ENCODE measurements around the gene FRRS1L.

Gene FRRS1L

DNA sequence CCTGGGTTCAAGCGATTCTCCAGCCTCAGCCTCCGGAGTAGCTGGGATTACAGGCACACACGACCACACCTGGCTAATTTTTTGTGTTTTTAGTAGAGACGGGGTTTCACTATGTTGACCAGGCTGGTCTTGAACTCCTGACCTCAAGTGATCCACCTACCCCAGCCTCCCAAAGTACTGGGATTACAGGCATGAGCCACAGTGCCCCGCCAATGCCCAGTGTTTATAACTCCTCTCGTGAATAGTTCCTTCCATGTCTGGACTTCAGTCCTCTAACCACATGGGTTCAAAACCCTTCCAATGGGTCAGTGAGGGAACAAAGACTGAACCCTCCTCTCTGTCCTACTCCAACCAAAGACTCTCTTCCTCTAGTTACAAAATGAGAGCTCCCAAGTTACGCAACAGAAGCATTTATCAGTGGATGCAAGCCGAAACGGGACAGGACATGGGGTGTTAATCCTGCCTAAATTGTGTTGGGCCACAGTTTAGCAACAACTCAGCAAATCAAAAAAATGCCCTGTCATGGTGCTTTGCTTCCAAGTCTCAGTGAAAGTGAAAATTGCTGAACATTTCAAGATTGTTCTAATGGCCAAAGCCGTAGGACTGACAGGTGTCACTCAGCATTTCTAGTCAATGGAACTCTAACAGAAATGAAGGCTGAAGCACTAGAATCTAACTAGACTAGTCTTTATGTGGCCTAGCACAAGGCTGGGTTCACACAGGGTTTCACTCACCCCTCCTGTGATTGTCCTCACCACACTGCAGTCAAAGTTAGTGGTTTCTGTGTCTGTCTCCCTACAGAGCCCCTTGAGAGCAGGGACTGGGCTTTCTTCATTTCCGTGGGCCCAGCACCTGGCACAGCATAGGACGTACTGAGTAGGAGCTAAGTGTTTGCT is 44.1 kb downstream of the FRRS1L start:
- H3K4me3 ChIP-seq = no peak overlapping the region
- no peak for DNase-seq (ENCODE audit: low spot score)
- TF ChIP-seq, protein P1, sequence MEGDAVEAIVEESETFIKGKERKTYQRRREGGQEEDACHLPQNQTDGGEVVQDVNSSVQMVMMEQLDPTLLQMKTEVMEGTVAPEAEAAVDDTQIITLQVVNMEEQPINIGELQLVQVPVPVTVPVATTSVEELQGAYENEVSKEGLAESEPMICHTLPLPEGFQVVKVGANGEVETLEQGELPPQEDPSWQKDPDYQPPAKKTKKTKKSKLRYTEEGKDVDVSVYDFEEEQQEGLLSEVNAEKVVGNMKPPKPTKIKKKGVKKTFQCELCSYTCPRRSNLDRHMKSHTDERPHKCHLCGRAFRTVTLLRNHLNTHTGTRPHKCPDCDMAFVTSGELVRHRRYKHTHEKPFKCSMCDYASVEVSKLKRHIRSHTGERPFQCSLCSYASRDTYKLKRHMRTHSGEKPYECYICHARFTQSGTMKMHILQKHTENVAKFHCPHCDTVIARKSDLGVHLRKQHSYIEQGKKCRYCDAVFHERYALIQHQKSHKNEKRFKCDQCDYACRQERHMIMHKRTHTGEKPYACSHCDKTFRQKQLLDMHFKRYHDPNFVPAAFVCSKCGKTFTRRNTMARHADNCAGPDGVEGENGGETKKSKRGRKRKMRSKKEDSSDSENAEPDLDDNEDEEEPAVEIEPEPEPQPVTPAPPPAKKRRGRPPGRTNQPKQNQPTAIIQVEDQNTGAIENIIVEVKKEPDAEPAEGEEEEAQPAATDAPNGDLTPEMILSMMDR (IDR thresholded peaks at IDR 0.05) = no peak
- no peak overlapping the region for H3K27ac ChIP-seq

DNA sequence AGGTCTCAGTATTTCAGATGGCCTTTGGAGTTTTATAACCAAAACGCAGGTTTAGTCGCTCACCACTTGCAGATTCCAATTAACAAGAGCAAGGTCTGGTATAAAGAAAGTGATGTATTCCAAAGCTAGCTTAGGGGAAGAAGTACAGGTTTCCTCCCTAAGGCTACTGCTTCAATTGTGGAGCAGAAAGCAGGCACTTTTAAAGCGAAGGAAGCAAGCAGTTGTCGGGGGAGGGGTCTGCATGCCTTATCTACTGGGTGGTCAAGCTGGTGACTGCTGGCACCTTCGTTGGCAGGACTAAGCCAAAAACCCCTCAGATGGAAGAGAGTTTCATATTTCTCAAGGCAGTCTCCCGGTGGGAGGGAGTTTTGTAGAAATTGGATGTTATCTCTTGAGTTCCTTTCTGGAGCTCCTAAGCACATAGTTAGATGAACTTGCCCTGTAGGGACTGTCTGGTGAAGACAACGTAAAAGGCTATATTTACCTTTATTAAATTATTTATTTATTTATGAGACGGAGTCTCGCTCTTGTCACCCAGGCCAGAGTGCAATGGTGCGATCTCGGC is 45.7 kb downstream of the FRRS1L start:
- Histone ChIP-seq H3K27ac (no peak overlapping the region), H3K4me3 (no peak overlapping the region)
- TF ChIP-seq, protein P1 (IDR thresholded peaks at IDR 0.05) = no peak
- DNase-seq (ENCODE audit: low spot score) = no peak

DNA sequence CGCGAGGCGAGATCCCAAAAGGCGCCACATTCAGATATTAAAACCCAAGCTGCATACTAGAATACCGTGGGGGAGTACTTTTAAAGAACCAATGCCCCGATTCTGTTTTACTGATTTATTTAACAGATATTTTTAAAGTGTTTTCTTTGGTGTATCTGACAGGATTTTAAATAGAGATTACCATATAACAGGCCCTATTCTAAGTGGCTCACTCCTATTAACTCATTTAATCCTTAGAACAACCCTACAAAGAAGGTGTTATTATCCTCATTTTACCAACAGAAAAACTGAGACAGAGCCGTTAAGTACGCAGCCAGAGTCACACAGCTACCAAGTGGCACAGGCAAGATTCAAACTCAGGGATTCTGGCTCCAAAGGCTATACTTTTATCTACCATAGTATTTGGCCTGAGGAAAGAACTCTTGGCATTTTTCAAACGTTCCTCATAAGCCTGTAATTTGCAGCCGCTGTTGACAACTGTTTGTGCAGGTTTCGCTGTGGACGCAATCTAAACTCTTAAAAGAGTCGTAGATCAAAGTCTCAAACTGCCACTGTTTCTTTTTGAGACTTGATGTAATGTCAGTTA is 46.8 kb downstream of the FRRS1L start:
- Histone ChIP-seq H3K4me3 (no peak overlapping the region), H3K27ac (no peak overlapping the region)
- TF ChIP-seq, protein P1 (IDR thresholded peaks at IDR 0.05) = no peak
- no peak for DNase-seq (ENCODE audit: low spot score)

DNA sequence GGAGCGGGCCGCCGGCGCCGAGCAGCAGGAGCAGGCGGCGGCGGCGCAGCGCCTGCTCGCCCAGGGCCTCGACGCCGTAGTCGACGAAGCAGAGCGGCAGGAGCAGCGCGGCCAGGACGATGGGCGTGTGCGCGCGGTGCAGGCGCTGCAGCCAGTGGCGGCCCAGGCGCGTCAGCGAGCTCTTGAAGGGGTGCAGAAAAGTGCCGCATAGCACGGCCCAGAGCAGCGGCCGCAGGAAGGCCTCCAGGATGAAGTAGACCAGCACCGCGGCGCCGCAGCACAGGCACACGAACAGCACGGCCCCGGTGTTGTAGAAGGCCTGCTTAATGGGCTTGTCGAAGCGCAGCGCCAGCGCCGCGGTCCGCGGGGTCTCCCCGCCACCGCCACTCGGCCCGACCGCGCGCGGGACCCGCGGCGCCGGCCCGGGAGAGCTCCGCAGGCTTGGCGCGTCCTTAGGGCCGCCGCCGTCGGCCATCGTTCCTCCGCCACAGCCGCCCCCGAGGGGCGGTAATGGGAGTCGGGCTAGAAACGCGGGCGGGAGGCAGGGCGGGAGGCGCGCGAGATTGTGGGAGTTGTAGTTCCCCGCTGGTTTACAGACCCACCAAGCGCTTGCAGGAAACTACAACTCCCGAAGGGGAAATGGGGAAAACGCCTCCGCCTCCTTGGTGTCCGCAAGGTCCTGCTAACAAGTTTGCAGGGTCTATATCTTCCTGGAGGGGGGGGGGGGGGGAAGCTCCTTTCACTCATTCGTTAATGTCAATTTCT is 47.4 kb downstream of the FRRS1L start, which contains the start of gene TMEM245:
Gene TMEM245 (minus strand): TSS at position 509 of the 765 bp plus-strand sequence. CDS start 34 bp downstream, at position 475.
- Histone ChIP-seq H3K4me3 (peak within 1 kb of the TSS; percentile 99), H3K27ac (peak within 1 kb of the TSS; percentile 73 to 98)
- DNase-seq (ENCODE audit: low spot score) = peak; percentile 97
- TF ChIP-seq, protein P1 (IDR thresholded peaks at IDR 0.05) = no peak

DNA sequence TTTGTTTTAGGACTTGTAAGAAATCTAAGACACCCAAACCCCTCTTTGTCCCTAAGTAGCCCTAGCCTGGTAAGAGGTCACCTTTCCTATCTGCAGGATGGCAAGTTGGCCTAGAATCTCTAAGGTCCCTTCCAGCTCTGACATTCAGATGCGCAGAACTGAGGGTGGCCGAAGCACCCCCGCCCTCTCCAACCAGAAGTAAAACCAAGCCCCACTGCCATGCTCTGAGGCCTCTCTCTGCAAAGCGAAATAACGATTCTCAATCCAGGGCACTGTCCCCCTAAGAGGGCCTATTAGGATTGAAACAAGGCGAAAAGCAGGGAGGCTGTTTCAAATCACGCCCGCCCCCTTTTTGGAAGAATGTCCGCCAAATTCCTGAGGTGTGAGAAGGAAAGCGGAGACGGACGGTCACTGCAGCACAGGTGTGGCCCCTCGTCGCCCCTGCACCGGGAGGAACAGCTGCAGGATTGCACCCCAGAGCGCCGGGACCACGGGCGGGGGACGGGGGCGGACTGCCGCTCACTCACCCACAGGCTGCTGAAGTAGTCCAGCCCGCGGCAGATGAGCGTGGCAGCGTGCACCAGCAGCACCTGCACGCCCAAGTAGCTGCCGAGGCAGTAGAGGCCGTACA is 48.1 kb downstream of the FRRS1L start:
- TF ChIP-seq, protein P1 (IDR thresholded peaks at IDR 0.05) = no peak
- Histone ChIP-seq H3K27ac (peak overlapping the region; percentile 73 to 98), H3K4me3 (peak overlapping the region; percentile 99)
- no peak for DNase-seq (ENCODE audit: low spot score)

All from coronary artery (tissue), 2 donors.